ENCODE results near the gene PACRG. TPM values are rescaled to one million over a fixed set of nuclear protein-coding genes. Genes with fewer than 3 reads are reported as not detected.

PACRG gene
- total and polyA plus RNA-seq, 10 of the 15 experiments (the other 5 are each of a cell fraction or from before 2014, with no cell fraction given): not detected

GRCh38 chr6:162921062-162921461, 193.3 kb downstream of the PACRG start (continued):
- TF ChIP-seq CEBPB (IDR thresholded peaks at IDR 0.05; ENCODE audit: borderline replicate concordance in 1 of 2, low read depth in 2 of 2, low read length in 2 of 2) (no peak), ATF2 (IDR thresholded peaks at IDR 0.05; ENCODE audit: low read length) (no peak), NRF1 (conservative IDR thresholded peaks at IDR 0.05; ENCODE audit: low read depth, low read length) (no peak)

- in situ Hi-C loops (cut with MboI) (no loop called here), intact Hi-C loops (cut with micrococcal nuclease; ENCODE audit: unreplicated experiment) (no loop called here)
- Histone ChIP-seq H4K20me1 (ENCODE audit: control insufficient read depth, insufficient read depth) (no peaks in the 10 kb centered on the region), H3K27ac (ENCODE audit: control insufficient read depth, insufficient read depth) (no peak overlapping the region), H2AFZ (ENCODE audit: control insufficient read depth, low read depth, low read length) (no peak overlapping the region), H3K79me2 (ENCODE audit: control insufficient read depth, insufficient read depth, low read length) (no peaks in the 10 kb centered on the region), H3K9ac (ENCODE audit: control insufficient read depth, insufficient read depth, low read length) (no peak overlapping the region), H3K27me3 (replicated peaks in 1 of 2; ENCODE audit: control insufficient read depth in 2 of 2, insufficient read depth in 2 of 2, low read length in 1 of 2) (no peaks in the 10 kb centered on the region), H3K4me1 (ENCODE audit: control insufficient read depth, insufficient read depth, low read length) (no peaks in the 10 kb centered on the region), H3K4me2 (ENCODE audit: control insufficient read depth, insufficient read depth) (no peak overlapping the region), H3K9me3 (replicated peaks; ENCODE audit: control insufficient read depth, insufficient read depth, low read length) (no peaks in the 10 kb centered on the region), H3K4me3 (no peak overlapping the region), H3K36me3 (ENCODE audit: control insufficient read depth in 2 of 2, insufficient read depth in 2 of 2, low read length in 1 of 2) (no peaks in the 10 kb centered on the region)
- FAIRE-seq: no peak
- CTCF ChIA-PET: no interaction called here
- POLR2A ChIA-PET: no interaction called here
- BruUV-seq (replicated peaks): no TSS peak
- no peak for ATAC-seq
- RAD21 ChIA-PET (ENCODE audit: unreplicated experiment): no interaction called here
- WGBS (ENCODE audit: insufficient coverage, insufficient replicate concordance, low lambda C conversion rate, missing lambda C conversion rate): 32% methylated on average over 7 of the region's 7 CpGs
- no peak for DNase-seq (ENCODE audit: low read depth, low spot score)
- TF ChIP-seq ZNF622 (IDR thresholded peaks at IDR 0.05) (no peak), USF1 (IDR thresholded peaks at IDR 0.05; ENCODE audit: borderline replicate concordance, extremely low read length, insufficient read depth, low read depth, low read length) (no peak)
- SMC1A ChIA-PET (ENCODE audit: uncharacterized antibody, unreplicated experiment): interaction anchor here (1.0 kb wide), 1 partner anchor 16 kb away, joined by 3 read pairs; no protein-coding TSS in a partner anchor
Observed at GRCh38 chr6:162921510-162922040, 193.8 kb downstream of the PACRG start.
